PC-9 (cell line): ENCODE data around the gene NINJ1.

ENCODE experiments used
- CTCF ChIP-seq: fragments of 200-600 bp; sonication (generic); conservative IDR thresholded peaks from 2 replicates; pipeline ENCODE4 v1.6.1; 2017; ENCODE audit warnings: mixed run types, antibody characterized with exemption, mild to moderate bottlenecking, moderate library complexity
- EZH2 ChIP-seq: fragments of 200-600 bp; sonication (generic); IDR thresholded peaks from 2 replicates; pipeline ENCODE4 v1.8.0; 2017; ENCODE audit warnings: antibody characterized with exemption, low read depth

- TF ChIP-seq CTCF = no peak
- TF ChIP-seq EZH2 = no peak
Measured at GRCh38 chr9:93093877-93094657, 40.0 kb downstream of the NINJ1 start.
